ENCODE results near the gene PSMA7. TPM values are rescaled to one million over a fixed set of nuclear protein-coding genes. Genes with fewer than 3 reads are reported as not detected.

The PSMA7 gene
- total and polyA plus RNA-seq, 2 of the 8 experiments (the other 6 are each of a cell fraction or from before 2014, with no cell fraction given): 361 to 648 TPM

DNA sequence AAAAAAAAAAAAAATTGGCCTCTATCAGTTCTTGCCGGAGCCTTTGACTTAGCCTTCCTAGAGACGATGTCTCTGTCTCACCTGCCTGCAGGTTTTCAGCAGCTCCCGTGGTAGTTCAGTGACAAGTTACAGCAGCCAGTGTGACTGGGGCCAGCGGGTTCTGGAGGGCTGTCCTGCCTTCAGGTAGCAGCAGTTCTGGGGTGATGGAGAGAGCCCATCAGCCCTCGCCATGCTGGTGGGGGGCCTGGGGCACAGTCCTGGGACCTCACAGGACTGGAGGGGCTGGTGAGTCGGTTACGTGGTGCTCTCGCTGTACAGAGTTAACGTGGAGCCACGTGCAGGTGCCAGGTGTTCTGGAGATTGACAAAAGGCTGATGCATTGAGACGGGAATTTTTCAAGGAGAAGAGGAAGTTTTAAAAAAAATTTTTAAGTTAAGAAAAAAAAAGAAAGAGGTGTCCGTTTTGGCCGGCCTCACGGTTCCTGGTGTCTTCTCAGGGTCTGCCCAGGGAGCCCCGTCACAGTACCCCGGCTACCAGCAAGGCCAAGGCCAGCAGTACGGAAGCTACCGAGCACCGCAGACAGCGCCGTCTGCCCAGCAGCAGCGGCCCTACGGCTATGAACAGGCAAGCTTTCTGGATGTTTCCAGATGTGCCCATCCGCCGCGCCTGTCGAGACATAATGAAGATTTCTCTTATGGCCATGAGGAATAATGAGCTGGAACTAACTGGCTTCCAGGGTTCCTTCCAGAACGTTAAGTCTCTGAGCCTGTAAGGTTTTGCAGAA lies 31.0 kb upstream of the PSMA7 start:
- Histone ChIP-seq H3K9me3 (ENCODE audit: insufficient read depth in 2 of 2, low read depth in 1 of 2, low read length in 1 of 2) (no peaks in the 10 kb centered on the region), H3K4ac (replicated peaks; ENCODE audit: insufficient read length, low read depth, low read length) (no peak overlapping the region), H3K56ac (replicated peaks; ENCODE audit: insufficient read length, low read depth, low read length) (no peak overlapping the region), H3K23me2 (ENCODE audit: low read depth, low read length) (no peaks in the 10 kb centered on the region), H4K8ac (ENCODE audit: extremely low read depth, insufficient read depth, low read length) (no peak overlapping the region), H2BK12ac (ENCODE audit: low read depth, low read length) (no peak overlapping the region), H3K4me3 (ENCODE audit: extremely low read depth in 1 of 4, insufficient read depth in 2 of 4, low read depth in 3 of 4, low read length in 4 of 4) (no peak overlapping the region), H3K23ac (ENCODE audit: insufficient read length) (no peak overlapping the region), H3K4me1 (replicated peaks in 1 of 4; ENCODE audit: control insufficient read depth in 3 of 4, insufficient read depth in 4 of 4, low read length in 3 of 4) (no peaks in the 10 kb centered on the region), H2AFZ (ENCODE audit: low read length) (no peak overlapping the region), H4K91ac (replicated peaks; ENCODE audit: insufficient read length, low read length) (no peak overlapping the region), H4K20me1 (replicated peaks in 1 of 2; ENCODE audit: control insufficient read depth in 1 of 2, insufficient read depth in 2 of 2, low read length in 2 of 2) (peaks cover 0 to 1% of the 10 kb centered on the region in 2 experiments), H3K36me3 (ENCODE audit: control insufficient read depth in 2 of 4, insufficient read depth in 4 of 4, low read length in 3 of 4) (peaks cover 2 to 18% (median 12%) of the 10 kb centered on the region in 4 experiments; a peak in 6 of 8 replicates), H4K5ac (ENCODE audit: insufficient read length, low read depth, low read length) (no peak overlapping the region), H2AK5ac (ENCODE audit: low read depth, low read length) (no peak overlapping the region), H3K14ac (ENCODE audit: insufficient read length) (no peak overlapping the region), H3K79me1 (ENCODE audit: low read depth, low read length) (no peaks in the 10 kb centered on the region), H2BK20ac (ENCODE audit: low read length) (no peak overlapping the region), H3K18ac (ENCODE audit: extremely low read depth, low read length) (no peak overlapping the region), H3K27ac (ENCODE audit: low read depth, low read length) (no peak overlapping the region), H3K4me2 (ENCODE audit: insufficient read depth in 1 of 2, low read depth in 2 of 2, low read length in 2 of 2) (no peak overlapping the region), H3K27me3 (replicated peaks in 1 of 4; ENCODE audit: control insufficient read depth in 3 of 4, extremely low read depth in 1 of 4, insufficient read depth in 3 of 4, low read length in 3 of 4) (no peaks in the 10 kb centered on the region), H3K79me2 (ENCODE audit: control insufficient read depth in 1 of 2, insufficient read depth in 2 of 2, low read length in 2 of 2) (no peaks in the 10 kb centered on the region), H2BK5ac (ENCODE audit: low read depth, low read length) (no peak overlapping the region), H2BK15ac (ENCODE audit: low read length) (no peak overlapping the region), H3K9ac (replicated peaks in 1 of 4; ENCODE audit: extremely low read depth in 1 of 4, low read depth in 3 of 4, low read length in 3 of 4) (no peak overlapping the region), H2BK120ac (replicated peaks; ENCODE audit: low read depth, low read length) (no peak overlapping the region)
- ChIA-PET POLR2A (ENCODE audit: partially characterized antibody) (interaction anchor here (1.2 to 1.6 kb wide), 5 partner anchors 9 to 52 kb away, joined by 3 to 7 read pairs (median 5); no protein-coding TSS in a partner anchor), CTCF (ENCODE audit: partially characterized antibody) (interaction anchor here (1.0 to 1.2 kb wide), 5 partner anchors 9 to 47 kb away, joined by 3 to 6 read pairs (median 4); no protein-coding TSS in a partner anchor)
- WGBS, 2 experiments (ENCODE audit: extremely low coverage in 1 of 2, insufficient coverage in 1 of 2, insufficient read length in 1 of 2, insufficient replicate concordance in 2 of 2, low coverage in 1 of 2, low lambda C conversion rate in 2 of 2, missing lambda C conversion rate in 1 of 2): 92 to 100% methylated on average over 1 to 28 of the region's 28 CpGs
- FAIRE-seq (no peak), DNase-seq (ENCODE audit: low read depth in 1 of 2, low spot score in 2 of 2) (no peak)
- no peak for TF ChIP-seq PHF8 (conservative IDR thresholded peaks at IDR 0.05; ENCODE audit: low read depth, low read length)
- TF ChIP-seq, protein P1, sequence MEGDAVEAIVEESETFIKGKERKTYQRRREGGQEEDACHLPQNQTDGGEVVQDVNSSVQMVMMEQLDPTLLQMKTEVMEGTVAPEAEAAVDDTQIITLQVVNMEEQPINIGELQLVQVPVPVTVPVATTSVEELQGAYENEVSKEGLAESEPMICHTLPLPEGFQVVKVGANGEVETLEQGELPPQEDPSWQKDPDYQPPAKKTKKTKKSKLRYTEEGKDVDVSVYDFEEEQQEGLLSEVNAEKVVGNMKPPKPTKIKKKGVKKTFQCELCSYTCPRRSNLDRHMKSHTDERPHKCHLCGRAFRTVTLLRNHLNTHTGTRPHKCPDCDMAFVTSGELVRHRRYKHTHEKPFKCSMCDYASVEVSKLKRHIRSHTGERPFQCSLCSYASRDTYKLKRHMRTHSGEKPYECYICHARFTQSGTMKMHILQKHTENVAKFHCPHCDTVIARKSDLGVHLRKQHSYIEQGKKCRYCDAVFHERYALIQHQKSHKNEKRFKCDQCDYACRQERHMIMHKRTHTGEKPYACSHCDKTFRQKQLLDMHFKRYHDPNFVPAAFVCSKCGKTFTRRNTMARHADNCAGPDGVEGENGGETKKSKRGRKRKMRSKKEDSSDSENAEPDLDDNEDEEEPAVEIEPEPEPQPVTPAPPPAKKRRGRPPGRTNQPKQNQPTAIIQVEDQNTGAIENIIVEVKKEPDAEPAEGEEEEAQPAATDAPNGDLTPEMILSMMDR (IDR thresholded peaks at IDR 0.05; ENCODE audit: control extremely low read depth in 1 of 3, insufficient read depth in 1 of 3, low read depth in 1 of 3, low read length in 3 of 3): peak in 2 of 3 experiments; percentile 10 to 34; a peak in 2 of 4 replicates
